SK-N-SH (cell line): ENCODE measurements around the gene PRKN.

Source experiments
- EP300 ChIP-seq, 2 experiments: IDR thresholded peaks; 2 replicates each; pipeline versions ENCODE4 v1.4.0 to v1.6.1; 2012; ENCODE audit warnings: borderline replicate concordance in 1 of 2, low read depth in 1 of 2, low read length in 1 of 2
- EZH2phosphoT487 ChIP-seq: fragments of 200-600 bp; sonication (generic); IDR thresholded peaks from 2 replicates; pipeline ENCODE4 v1.6.1; 2017; ENCODE audit warnings: low read depth, mixed run types, mild to moderate bottlenecking, antibody characterized with exemption, moderate library complexity, borderline replicate concordance
- NFIC ChIP-seq: IDR thresholded peaks from 2 replicates; pipeline ENCODE4 v1.4.0; 2012; ENCODE audit warnings: borderline replicate concordance
- POLR2AphosphoS5 ChIP-seq: IDR thresholded peaks from 2 replicates; pipeline ENCODE4 v1.6.1; 2012; ENCODE audit warnings: low read depth, low read length
- RAD21 ChIP-seq: IDR thresholded peaks from 2 replicates; pipeline ENCODE4 v1.6.1; 2012; ENCODE audit warnings: mild to moderate bottlenecking, low read length
- RXRA ChIP-seq: IDR thresholded peaks from 2 replicates; pipeline ENCODE4 v1.4.0; 2012; ENCODE audit warnings: low read depth, mild to moderate bottlenecking, borderline replicate concordance
- SMC3 ChIP-seq: IDR thresholded peaks from 2 replicates; pipeline ENCODE4 v1.6.1; 2012; ENCODE audit warnings: low read depth, low read length, improper control_type of control experiment
- YY1 ChIP-seq: IDR thresholded peaks from 2 replicates; pipeline ENCODE4 v1.4.0; 2012; ENCODE audit warnings: low read depth, mild to moderate bottlenecking
- TF ChIP-seq, protein P1 (sequence below): fragments of 200-600 bp; sonication (generic); IDR thresholded peaks from 2 replicates; pipeline ENCODE4 v1.6.1; 2017; ENCODE audit warnings: antibody characterized with exemption, mild to moderate bottlenecking, moderate library complexity
- TF ChIP-seq, protein P2 (sequence below): IDR thresholded peaks from 2 replicates; pipeline ENCODE4 v1.4.0; 2012; ENCODE audit warnings: low read depth
- TF ChIP-seq, protein P3 (sequence below): IDR thresholded peaks from 2 replicates; pipeline ENCODE4; 2012

DNA sequence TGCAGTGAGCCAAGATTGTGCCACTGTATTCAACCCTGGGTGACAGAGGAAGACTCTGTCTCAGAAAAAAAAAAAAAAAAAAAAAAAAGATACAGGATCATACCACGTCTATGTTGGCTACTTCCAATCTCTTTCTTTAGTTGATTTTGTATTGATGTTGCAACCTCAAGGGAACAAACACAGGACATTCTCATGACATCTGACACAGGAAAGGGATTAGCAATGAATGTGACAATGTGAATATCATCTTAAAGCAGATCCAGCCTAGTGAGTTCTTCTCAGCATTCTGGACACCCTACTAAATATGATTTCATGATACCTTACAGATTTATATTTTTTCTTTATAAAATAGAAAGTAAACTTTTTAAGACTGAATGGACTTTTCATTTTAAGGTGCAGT, 580.3 kb downstream of the PRKN start:
- TF ChIP-seq RAD21 (no peak), EP300 (IDR thresholded peaks at IDR 0.05; ENCODE audit: borderline replicate concordance in 1 of 2, low read depth in 1 of 2, low read length in 1 of 2) (no peak), POLR2AphosphoS5 (no peak), SMC3 (no peak), EZH2phosphoT487 (no peak), YY1 (no peak), NFIC (no peak), RXRA (no peak)
- TF ChIP-seq, protein P1, sequence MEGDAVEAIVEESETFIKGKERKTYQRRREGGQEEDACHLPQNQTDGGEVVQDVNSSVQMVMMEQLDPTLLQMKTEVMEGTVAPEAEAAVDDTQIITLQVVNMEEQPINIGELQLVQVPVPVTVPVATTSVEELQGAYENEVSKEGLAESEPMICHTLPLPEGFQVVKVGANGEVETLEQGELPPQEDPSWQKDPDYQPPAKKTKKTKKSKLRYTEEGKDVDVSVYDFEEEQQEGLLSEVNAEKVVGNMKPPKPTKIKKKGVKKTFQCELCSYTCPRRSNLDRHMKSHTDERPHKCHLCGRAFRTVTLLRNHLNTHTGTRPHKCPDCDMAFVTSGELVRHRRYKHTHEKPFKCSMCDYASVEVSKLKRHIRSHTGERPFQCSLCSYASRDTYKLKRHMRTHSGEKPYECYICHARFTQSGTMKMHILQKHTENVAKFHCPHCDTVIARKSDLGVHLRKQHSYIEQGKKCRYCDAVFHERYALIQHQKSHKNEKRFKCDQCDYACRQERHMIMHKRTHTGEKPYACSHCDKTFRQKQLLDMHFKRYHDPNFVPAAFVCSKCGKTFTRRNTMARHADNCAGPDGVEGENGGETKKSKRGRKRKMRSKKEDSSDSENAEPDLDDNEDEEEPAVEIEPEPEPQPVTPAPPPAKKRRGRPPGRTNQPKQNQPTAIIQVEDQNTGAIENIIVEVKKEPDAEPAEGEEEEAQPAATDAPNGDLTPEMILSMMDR = no peak
- TF ChIP-seq, protein P2, sequence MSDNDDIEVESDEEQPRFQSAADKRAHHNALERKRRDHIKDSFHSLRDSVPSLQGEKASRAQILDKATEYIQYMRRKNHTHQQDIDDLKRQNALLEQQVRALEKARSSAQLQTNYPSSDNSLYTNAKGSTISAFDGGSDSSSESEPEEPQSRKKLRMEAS = no peak
- TF ChIP-seq, protein P3, sequence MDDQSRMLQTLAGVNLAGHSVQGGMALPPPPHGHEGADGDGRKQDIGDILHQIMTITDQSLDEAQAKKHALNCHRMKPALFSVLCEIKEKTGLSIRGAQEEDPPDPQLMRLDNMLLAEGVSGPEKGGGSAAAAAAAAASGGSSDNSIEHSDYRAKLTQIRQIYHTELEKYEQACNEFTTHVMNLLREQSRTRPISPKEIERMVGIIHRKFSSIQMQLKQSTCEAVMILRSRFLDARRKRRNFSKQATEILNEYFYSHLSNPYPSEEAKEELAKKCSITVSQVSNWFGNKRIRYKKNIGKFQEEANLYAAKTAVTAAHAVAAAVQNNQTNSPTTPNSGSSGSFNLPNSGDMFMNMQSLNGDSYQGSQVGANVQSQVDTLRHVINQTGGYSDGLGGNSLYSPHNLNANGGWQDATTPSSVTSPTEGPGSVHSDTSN = no peak
